SHP77 treated with DMSO at 0.1 percent for 48 hours (cell line): ENCODE measurements around the gene HDAC6.
"Not testable (repeated sequence)": the region's sequence is repeated elsewhere in the genome, so short reads cannot be mapped to it uniquely, and the experiment has no call there.

Experiments used
- DNase-seq: peaks from one replicate; lab custom pipeline; 2025; lab: John Stamatoyannopoulos, UW

Gene HDAC6

DNA sequence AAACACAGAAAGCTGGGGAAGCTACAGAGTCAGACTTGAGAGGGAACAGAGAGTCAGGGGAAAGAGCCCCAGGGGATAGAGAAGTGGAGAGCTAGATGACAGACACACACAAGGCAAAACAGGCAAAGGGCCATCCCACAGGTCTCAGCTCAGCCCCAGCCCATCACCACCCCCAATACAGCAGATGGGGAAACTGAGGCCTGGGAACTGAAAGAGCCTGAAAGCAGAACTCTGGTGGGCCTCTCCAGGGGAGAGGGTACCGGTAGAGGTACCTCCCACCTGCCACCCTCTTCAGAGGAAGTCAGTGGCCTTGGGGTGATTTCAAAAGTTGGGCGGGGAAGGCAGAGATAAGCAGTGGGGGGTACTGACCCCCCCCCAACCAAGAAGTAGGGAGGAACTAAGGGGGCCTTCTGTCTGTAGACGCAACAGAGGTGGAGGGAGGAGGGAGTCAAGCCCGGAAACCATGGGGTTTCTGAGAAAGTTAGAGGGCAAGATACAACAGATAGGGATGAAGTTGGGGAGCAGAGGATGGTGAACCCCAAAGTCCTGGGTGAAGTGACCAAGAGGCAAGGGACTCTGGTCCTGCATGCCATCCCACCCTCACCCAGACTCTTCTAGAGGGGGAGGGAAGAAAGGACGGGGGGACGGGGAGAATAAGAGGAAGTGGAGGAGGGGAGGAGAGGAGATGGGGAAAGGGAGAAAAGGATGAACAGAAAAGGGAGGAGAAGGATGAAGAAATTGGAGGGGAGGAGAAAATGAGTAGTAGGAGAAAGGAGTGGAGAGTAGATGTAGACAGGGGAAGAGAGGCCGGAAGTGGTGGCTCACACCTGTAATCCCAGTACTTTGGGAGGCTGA lies 12.3 kb upstream of the HDAC6 start:
- no peak for DNase-seq

- no peak for DNase-seq
Observed at GRCh38 chrX:48790477-48790876, 11.4 kb upstream of the HDAC6 start.

- no peak for DNase-seq
Observed at GRCh38 chrX:48791063-48791820, 10.6 kb upstream of the HDAC6 start.

- DNase-seq = no peak
Observed at GRCh38 chrX:48792219-48792618, 9.6 kb upstream of the HDAC6 start.

DNA sequence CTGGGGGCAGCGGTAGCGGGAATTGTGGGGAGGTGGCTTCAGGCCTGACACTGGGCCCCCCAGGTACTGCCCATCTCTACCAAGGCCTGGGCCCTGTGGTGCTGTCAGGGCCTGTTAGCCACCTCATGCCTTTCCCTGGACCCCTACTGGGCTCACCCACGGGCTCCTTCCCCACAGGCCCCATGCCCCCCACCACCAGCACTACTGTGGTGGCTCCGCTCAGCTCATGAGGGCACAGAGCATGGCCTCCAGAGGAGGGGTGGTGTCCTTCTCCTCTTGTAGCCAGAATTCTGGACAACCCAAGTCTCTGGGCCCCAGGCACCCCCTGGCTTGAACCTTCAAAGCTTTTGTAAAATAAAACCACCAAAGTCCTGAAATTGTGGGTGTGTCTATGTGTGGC lies 7.9 kb upstream of the HDAC6 start:
- no peak for DNase-seq

DNA sequence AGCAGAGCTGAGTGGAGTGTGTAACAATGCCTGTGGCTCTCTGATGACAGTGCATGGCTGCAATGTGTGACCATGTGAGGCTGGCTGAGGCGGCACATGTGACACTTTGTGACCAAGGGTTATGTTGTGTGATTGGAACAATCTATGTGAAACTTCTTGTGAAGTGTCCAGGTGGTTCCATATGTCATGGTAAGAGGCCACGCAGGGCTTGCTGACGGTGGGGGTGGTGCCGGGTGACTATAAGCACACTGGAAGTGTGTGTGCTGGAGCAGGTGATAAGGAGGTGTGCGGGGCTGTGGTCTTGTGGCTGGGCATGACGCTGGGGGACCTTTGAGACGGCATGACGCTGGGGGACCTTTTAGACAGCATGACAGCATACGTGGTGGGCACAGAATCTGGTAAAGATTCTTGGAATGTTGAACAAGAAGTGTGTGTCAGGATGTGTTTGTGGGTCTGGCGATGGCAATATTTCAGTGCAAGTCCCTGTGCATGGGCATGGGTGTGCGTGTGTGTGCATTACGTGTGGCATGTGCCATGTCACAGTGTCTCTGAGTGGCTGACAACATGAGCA lies 7.4 kb upstream of the HDAC6 start:
- no peak for DNase-seq

GRCh38 chrX:48794911-48795515 lies 6.9 kb upstream of the HDAC6 start:
- DNase-seq = no peak

DNA sequence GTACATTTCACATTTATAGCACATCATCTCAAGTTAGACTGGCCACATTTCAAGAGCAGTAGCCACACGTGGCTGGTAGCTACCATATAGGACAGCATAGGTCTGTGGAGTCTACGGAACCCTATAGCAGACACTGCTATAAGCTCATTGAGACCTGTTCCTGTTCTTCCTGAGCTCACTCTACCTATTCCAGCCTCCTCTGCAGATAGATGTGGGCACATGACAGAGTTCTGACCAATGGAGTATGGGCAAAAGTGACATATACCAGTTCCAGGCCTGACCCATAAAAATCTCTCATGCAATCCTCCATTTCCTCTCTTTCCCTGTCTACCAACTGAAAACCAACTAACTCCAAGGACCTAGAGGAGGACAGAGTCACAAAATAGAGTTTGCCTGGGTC lies 3.5 kb upstream of the HDAC6 start:
- no peak for DNase-seq

GRCh38 chrX:48800574-48801279 lies 1.1 kb upstream of the HDAC6 start:
- DNase-seq = no peak

DNA sequence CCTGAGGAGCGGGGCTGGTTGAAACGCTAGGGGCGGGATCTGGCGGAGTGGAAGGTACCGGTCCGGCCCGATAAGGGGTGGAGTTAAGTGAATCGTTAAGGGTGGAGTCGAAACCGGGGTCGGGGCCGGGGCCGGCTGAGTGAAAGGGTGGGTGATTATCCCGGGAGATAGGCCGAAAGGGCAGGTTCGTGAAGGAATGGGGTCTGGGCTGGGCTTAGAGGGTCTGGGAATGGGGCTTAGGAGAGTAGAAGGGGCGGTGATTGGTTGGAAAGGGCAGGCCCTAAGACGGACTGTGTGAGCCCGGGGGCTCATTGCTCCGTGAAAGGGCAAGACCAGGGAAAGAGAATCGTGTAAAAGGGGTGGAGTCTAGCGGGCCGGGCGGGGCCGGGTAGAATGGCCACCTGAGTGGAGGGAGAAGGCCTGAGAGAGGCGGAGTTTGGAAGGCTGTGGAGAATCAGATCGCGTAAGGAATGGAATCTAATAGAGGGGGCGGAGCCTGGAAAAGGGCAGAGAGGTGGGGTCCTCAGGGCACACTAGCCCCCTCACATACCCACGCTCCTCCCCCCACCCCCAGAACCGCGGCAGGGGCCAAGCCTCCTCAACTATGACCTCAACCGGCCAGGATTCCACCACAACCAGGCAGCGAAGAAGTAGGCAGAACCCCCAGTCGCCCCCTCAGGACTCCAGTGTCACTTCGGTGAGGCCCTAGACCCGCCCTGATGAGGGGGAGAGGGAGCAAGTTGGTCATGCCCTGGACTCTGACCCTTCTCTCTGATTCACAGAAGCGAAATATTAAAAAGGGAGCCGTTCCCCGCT lies 430 bp downstream of the HDAC6 start:
- peak; percentile 48 for DNase-seq

- DNase-seq = no peak
Observed at GRCh38 chrX:48802905-48803200, 986 bp downstream of the HDAC6 start.

DNA sequence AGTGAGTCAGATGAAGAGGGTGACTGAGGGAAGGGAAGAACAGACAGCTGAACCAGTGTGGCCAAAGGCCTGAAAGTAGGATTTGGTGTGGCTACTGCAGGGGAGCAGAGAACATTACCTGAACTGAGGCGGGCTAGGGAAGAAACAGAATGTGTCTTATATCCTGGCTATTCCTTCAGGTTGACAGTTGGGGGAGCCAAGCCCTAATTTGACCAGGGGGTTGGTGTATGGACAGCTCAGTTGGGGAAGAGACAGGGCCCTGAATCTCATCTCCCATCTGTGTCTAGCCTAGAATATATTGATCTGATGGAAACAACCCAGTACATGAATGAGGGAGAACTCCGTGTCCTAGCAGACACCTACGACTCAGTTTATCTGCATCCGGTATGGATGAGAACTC lies 4.2 kb downstream of the HDAC6 start:
- no peak for DNase-seq

DNA sequence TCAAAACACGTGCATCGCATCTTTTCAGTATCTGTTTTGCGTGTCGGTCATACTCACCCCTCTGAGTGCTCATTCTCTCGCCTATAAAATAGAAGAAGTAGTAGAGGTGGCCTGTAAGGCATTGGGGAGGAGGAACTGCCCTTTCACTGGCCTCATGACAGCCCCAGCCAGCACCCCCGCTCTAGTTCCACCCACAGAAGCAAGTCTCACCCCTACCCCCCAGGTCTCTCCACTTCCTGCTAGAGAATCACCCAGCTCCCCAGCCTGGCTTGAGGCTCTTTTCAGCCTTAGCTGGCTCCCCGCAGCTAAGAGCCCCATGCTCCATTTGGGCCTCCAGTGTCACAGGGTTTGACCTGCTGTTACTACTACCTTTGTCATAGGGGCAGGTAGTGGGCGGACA lies 11.8 kb downstream of the HDAC6 start:
- no peak for DNase-seq

DNA sequence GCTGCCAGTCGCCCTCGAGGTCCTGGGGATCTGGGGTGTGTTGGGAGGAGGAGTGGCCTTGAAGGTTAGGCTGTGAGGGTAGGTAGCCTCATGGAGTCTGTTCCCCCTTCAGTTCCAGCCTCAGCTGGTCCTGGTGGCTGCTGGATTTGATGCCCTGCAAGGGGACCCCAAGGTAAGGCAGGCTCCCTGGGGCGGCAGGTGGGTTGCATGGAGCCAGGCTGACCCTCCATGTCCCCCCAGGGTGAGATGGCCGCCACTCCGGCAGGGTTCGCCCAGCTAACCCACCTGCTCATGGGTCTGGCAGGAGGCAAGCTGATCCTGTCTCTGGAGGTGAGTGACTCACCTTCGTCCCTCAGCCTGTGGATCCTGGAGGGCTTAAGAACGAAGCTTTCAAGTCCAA lies 12.9 kb downstream of the HDAC6 start:
- no peak for DNase-seq

DNA sequence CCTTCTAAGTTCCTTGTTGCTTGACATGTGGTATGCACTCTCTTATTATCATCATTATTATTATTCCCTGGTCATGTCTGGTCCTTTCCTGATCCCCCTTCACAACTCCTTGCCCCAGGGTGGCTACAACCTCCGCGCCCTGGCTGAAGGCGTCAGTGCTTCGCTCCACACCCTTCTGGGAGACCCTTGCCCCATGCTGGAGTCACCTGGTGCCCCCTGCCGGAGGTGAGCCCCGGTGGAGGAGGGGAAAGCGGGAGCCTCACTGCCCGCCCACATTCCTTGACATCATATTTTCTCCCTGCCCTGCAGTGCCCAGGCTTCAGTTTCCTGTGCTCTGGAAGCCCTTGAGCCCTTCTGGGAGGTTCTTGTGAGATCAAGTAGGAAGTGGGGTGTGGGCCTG lies 13.4 kb downstream of the HDAC6 start:
- no peak for DNase-seq

- no peak for DNase-seq
Observed at GRCh38 chrX:48816014-48816810, 14.3 kb downstream of the HDAC6 start.

GRCh38 chrX:48818098-48818497 lies 16.2 kb downstream of the HDAC6 start:
- no peak for DNase-seq

DNA sequence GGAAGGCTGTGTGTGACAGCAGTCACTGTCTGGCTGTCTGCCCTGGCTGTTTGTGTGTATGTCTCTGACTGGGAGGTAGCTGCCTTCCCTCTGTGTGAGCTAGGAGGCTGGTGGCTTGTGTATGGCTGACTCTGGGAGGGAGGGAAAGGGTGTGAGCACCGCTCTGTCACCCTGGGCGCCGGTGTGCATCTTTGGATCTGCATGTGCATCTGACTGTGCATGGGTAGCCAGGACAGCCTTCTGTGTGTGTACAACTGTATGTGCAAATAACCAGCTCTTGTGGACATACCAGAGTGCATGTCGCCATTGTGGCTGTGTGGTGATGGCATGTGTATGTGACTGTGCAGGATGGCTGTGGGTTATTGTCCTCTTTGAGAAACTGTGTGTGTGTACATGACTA lies 17.0 kb downstream of the HDAC6 start:
- DNase-seq = no peak

GRCh38 chrX:48819394-48819793 lies 17.5 kb downstream of the HDAC6 start:
- not testable (repeated sequence) for DNase-seq

GRCh38 chrX:48823053-48823452 lies 21.2 kb downstream of the HDAC6 start:
- no peak for DNase-seq

- no peak for DNase-seq
Observed at GRCh38 chrX:48824066-48824465, 22.2 kb downstream of the HDAC6 start.
